Peyer's patch (tissue), 4 donors: Measurements from ENCODE around the gene SLC39A11. TPM values are rescaled to one million over a fixed set of nuclear protein-coding genes. Genes with fewer than 3 reads are reported as not detected.

ENCODE experiments used
- DNase-seq, 3 donors: peaks; one replicate each; pipeline ENCODE4 v3.0.0-alpha.2; 2017 to 2019
- H3K27ac ChIP-seq, 4 donors: fragments of 200-600 bp; sonication (generic); one replicate each; pipeline ENCODE4 v1.5.1; 2016 to 2019
- H3K27me3 ChIP-seq, 2 donors: fragments of 200-600 bp; sonication (generic); one replicate each; pipeline ENCODE4 v1.5.1; 2019
- H3K36me3 ChIP-seq, 3 donors: fragments of 200-600 bp; sonication (generic); one replicate each; pipeline ENCODE4 v1.5.1; 2016 to 2019
- H3K4me1 ChIP-seq, 4 donors: fragments of 200-600 bp; sonication (generic); one replicate each; pipeline ENCODE4 v1.5.1; 2016 to 2019
- H3K4me3 ChIP-seq, 4 donors: fragments of 200-600 bp; sonication (generic); 1 replicate in 3 of 4; 2 replicates in 1 of 4; pipeline ENCODE4 v1.5.1; 2016 to 2019; ENCODE audit warnings: mild to moderate bottlenecking in 1 of 4
- H3K9me3 ChIP-seq, 4 donors: fragments of 200-600 bp; sonication (generic); one replicate each; pipeline ENCODE4 v1.5.1; 2016 to 2019; ENCODE audit warnings: mild to moderate bottlenecking in 1 of 4
- POLR2A ChIP-seq, 2 donors: fragments of 450-650 bp; IDR thresholded peaks; one replicate each; pipeline ENCODE4 v1.5.1; 2017; ENCODE audit warnings: antibody characterized with exemption in 2 of 2, mild to moderate bottlenecking in 2 of 2, moderate library complexity in 2 of 2
- total RNA-seq, 4 donors: library from RNA; depleted of rRNA; stranded (reverse); fragments of >200 nt; gene quantifications; one replicate each; pipeline ENCODE4 v1.1.0, GENCODE V29; 2016
- TF ChIP-seq, protein P1 (sequence below), 6 experiments: fragments of 450-650 bp in 4 of 6; fragments of 200-600 bp in 2 of 6; sonication (generic) in 1 of 6; IDR thresholded peaks; one replicate each; pipeline ENCODE4 v1.5.1; 2017 to 2019; ENCODE audit warnings: antibody characterized with exemption in 6 of 6, mild to moderate bottlenecking in 3 of 6, moderate library complexity in 1 of 6

SLC39A11 gene, protein sequence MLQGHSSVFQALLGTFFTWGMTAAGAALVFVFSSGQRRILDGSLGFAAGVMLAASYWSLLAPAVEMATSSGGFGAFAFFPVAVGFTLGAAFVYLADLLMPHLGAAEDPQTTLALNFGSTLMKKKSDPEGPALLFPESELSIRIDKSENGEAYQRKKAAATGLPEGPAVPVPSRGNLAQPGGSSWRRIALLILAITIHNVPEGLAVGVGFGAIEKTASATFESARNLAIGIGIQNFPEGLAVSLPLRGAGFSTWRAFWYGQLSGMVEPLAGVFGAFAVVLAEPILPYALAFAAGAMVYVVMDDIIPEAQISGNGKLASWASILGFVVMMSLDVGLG
- total RNA-seq, result 10 to 100 TPM; 39.9 to 91.6 (median 45.7) TPM

- no peaks in the 10 kb centered on the region for H3K27me3 ChIP-seq
- no peaks in the 10 kb centered on the region for H3K9me3 ChIP-seq
- DNase-seq, result peak; percentile 91 to 95 (median 94)
- H3K4me3 ChIP-seq, result peak within 1 kb of the TSS; percentile 44 to 93 (median 72)
- H3K4me1 ChIP-seq, result peaks cover 0 to 16% (median 0%) of the 10 kb centered on the region in 4 donors
- H3K36me3 ChIP-seq, result peaks cover 0 to 4% (median 0%) of the 10 kb centered on the region in 3 donors
- H3K27ac ChIP-seq, result peak within 1 kb of the TSS; percentile 24 to 67 (median 56)
- peak in 1 of 2 donors; percentile 40 for TF ChIP-seq POLR2A (IDR thresholded peaks at IDR 0.05)
- TF ChIP-seq, protein P1, sequence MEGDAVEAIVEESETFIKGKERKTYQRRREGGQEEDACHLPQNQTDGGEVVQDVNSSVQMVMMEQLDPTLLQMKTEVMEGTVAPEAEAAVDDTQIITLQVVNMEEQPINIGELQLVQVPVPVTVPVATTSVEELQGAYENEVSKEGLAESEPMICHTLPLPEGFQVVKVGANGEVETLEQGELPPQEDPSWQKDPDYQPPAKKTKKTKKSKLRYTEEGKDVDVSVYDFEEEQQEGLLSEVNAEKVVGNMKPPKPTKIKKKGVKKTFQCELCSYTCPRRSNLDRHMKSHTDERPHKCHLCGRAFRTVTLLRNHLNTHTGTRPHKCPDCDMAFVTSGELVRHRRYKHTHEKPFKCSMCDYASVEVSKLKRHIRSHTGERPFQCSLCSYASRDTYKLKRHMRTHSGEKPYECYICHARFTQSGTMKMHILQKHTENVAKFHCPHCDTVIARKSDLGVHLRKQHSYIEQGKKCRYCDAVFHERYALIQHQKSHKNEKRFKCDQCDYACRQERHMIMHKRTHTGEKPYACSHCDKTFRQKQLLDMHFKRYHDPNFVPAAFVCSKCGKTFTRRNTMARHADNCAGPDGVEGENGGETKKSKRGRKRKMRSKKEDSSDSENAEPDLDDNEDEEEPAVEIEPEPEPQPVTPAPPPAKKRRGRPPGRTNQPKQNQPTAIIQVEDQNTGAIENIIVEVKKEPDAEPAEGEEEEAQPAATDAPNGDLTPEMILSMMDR (IDR thresholded peaks at IDR 0.05), result peak in 2 of 6 experiments; percentile 4 to 8
Observed at GRCh38 chr17:73092523-73093135, at the start of gene SLC39A11. Gene SLC39A11, minus strand, starts transcription at chr17:73092688. Its CDS starts 3,924 bp downstream, at chr17:73088764.

DNA sequence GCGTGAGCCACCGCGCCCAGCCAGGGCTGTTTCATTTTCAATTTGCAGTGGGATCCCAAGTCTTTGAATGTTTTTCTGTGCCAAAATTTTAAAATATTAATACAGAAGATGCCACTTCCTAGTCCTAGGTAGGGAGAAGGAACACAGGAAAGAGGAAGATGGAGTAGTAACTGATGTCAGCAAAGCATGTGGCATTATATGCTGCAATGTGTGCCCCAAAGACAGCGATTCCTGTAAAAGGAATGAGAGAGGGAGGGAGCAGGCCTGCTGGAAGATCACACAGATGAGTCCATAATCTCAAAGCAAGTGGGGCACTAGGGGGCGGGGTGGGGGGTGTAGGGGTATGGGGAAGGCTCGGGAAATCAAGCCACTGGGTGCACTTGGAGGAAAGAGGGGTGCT, 48.9 kb upstream of the SLC39A11 start:
- Histone ChIP-seq H3K9me3 (no peaks in the 10 kb centered on the region), H3K4me1 (no peaks in the 10 kb centered on the region), H3K4me3 (no peak overlapping the region), H3K36me3 (no peaks in the 10 kb centered on the region), H3K27ac (no peak overlapping the region), H3K27me3 (peaks cover 0 to 5% of the 10 kb centered on the region in 2 donors)
- no peak for DNase-seq
- no peak for TF ChIP-seq POLR2A (IDR thresholded peaks at IDR 0.05)
- TF ChIP-seq, protein P1 (IDR thresholded peaks at IDR 0.05), result no peak

DNA sequence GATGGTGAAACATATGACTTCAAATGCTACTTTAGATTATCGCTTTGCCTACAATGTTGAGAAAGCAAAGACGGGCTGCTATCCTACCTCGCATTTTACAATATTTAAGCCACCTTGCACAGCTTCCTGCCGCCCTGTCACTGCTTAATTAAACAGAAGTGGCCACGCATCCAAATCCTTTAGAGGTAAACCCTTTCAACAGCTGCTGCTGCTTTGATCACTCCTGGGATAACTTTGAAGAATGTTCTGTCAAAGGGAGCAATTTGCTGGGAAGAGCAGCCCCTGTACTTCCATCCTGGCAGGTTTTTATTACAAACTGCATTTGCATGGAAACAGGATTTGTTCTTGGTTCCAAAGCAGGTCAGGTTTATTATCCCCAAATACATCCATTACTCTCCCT, 48.1 kb upstream of the SLC39A11 start:
- Histone ChIP-seq H3K9me3 (no peaks in the 10 kb centered on the region), H3K4me3 (no peak overlapping the region), H3K27me3 (peaks cover 0 to 5% of the 10 kb centered on the region in 2 donors), H3K4me1 (no peaks in the 10 kb centered on the region), H3K36me3 (no peaks in the 10 kb centered on the region), H3K27ac (no peak overlapping the region)
- no peak for TF ChIP-seq POLR2A (IDR thresholded peaks at IDR 0.05)
- TF ChIP-seq, protein P1 (IDR thresholded peaks at IDR 0.05), result no peak
- no peak for DNase-seq

DNA sequence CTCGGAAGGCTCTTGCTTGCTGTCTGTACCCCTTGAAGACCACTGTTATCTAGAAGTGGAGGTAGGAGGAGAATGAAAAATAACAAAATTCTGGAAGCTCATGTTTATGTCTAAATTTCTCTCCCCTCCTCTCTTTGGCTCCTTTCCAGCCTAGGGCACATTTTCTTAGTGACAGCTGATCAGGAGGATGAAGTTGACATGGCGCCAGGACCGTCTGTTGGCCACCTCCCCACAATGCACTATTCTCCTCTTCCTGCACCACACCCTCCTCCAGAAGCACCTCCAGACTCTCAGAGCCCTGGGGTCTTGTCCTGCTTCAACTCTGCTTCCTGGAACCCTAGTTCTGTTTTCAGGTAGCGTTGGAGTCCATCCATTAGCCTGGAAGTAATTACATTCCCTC, 46.8 kb upstream of the SLC39A11 start:
- Histone ChIP-seq H3K9me3 (no peaks in the 10 kb centered on the region), H3K36me3 (no peaks in the 10 kb centered on the region), H3K4me1 (no peaks in the 10 kb centered on the region), H3K4me3 (no peak overlapping the region), H3K27me3 (peaks cover 0 to 5% of the 10 kb centered on the region in 2 donors), H3K27ac (no peak overlapping the region)
- TF ChIP-seq POLR2A (IDR thresholded peaks at IDR 0.05), result no peak
- no peak for DNase-seq

DNA sequence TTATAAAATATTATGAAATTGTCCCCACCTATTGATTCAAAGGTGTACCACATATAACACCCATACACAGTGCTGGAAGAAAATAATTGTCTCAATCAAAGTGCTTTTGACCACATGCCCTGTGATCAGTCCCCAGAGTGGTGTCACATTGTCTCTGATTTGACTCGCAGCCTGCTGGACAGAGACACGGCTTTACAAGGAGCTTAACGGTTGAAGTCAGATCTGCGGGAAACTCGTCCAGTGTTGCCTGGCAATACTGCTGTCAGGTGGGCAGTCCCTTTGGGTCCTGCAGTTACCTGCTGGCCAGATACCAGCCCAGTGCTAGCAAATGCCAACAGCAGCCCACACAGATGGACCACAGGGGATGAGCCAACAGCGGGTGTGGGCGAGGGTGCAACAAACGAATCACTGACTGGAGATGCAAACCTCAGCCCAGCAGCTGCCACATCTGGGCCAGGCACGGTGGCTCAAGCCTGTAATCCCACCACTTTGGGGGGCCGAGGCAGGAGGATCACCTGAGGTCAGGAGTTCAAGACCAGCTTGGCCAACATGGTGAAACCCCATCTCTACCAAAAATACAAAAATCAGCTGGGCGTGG, 46.2 kb upstream of the SLC39A11 start:
- no peak overlapping the region for H3K27ac ChIP-seq
- H3K9me3 ChIP-seq, result no peaks in the 10 kb centered on the region
- no peaks in the 10 kb centered on the region for H3K36me3 ChIP-seq
- DNase-seq, result no peak
- no peaks in the 10 kb centered on the region for H3K4me1 ChIP-seq
- no peak overlapping the region for H3K4me3 ChIP-seq
- TF ChIP-seq, protein P1 (IDR thresholded peaks at IDR 0.05), result no peak
- TF ChIP-seq POLR2A (IDR thresholded peaks at IDR 0.05), result no peak
- peaks cover 0 to 5% of the 10 kb centered on the region in 2 donors for H3K27me3 ChIP-seq

GRCh38 chr17:73137376-73137775, 44.9 kb upstream of the SLC39A11 start:
- H3K36me3 ChIP-seq, result no peaks in the 10 kb centered on the region
- H3K4me1 ChIP-seq, result no peaks in the 10 kb centered on the region
- no peak overlapping the region for H3K4me3 ChIP-seq
- TF ChIP-seq, protein P1 (IDR thresholded peaks at IDR 0.05), result no peak
- TF ChIP-seq POLR2A (IDR thresholded peaks at IDR 0.05), result no peak
- no peak for DNase-seq
- no peaks in the 10 kb centered on the region for H3K9me3 ChIP-seq
- no peak overlapping the region for H3K27ac ChIP-seq
- peaks cover 0 to 5% of the 10 kb centered on the region in 2 donors for H3K27me3 ChIP-seq
